Measurements from ENCODE around the gene PRKAR2A.
"Not testable (repeated sequence)": the region's sequence is repeated elsewhere in the genome, so short reads cannot be mapped to it uniquely, and the experiment has no call there.

Gene PRKAR2A

GRCh38 chr3:48725185-48725855 is 122.4 kb downstream of the PRKAR2A start:
- DNase-seq, result not testable (repeated sequence)

GRCh38 chr3:48723725-48724124 is 123.9 kb downstream of the PRKAR2A start:
- no peak for DNase-seq

- not testable (repeated sequence) for DNase-seq
Observed at GRCh38 chr3:48723293-48723692, 124.4 kb downstream of the PRKAR2A start.

GRCh38 chr3:48716982-48717746 is 130.5 kb downstream of the PRKAR2A start, which contains the start of gene IP6K2:
TSS of gene IP6K2 (minus strand) at chr3:48717221. CDS start at chr3:48695291, 21,930 bp downstream.
- peak; percentile 97 to 99 (median 98) for DNase-seq

GRCh38 chr3:48716508-48716981 is 131.1 kb downstream of the PRKAR2A start:
- peak in 2 of 5 donors; percentile 14 to 35 for DNase-seq

- no peak for DNase-seq
Observed at GRCh38 chr3:48715174-48715800, 132.4 kb downstream of the PRKAR2A start.

GRCh38 chr3:48711727-48712126 is 135.9 kb downstream of the PRKAR2A start:
- DNase-seq, result no peak

GRCh38 chr3:48709051-48709461 is 138.6 kb downstream of the PRKAR2A start:
- DNase-seq, result no peak

- DNase-seq, result no peak
Observed at GRCh38 chr3:48708481-48708889, 139.2 kb downstream of the PRKAR2A start.

- no peak for DNase-seq
Observed at GRCh38 chr3:48707157-48707556, 140.5 kb downstream of the PRKAR2A start.

- DNase-seq, result no peak
Observed at GRCh38 chr3:48702320-48702920, 145.3 kb downstream of the PRKAR2A start.

GRCh38 chr3:48700731-48701405 is 146.8 kb downstream of the PRKAR2A start:
- DNase-seq, result no peak

- no peak for DNase-seq
Observed at GRCh38 chr3:48698891-48699290, 148.8 kb downstream of the PRKAR2A start.

- DNase-seq, result no peak
Observed at GRCh38 chr3:48697952-48698351, 149.7 kb downstream of the PRKAR2A start.

GRCh38 chr3:48696601-48697000 is 151.1 kb downstream of the PRKAR2A start:
- DNase-seq, result no peak
